Adrenal gland (tissue), 5 donors: ENCODE data around the gene C20orf144.

Source experiments
- CTCF ChIP-seq, 6 experiments: fragments of 450-650 bp in 4 of 6; fragments of 200-600 bp in 2 of 6; sonication (generic) in 1 of 6; IDR thresholded peaks; 1 replicate in 5 of 6; 2 replicates in 1 of 6; pipeline versions ENCODE4 v1.5.1 to v1.8.0; 2016 to 2021; ENCODE audit warnings: antibody characterized with exemption in 6 of 6, mild to moderate bottlenecking in 2 of 6, moderate library complexity in 1 of 6
- POLR2A ChIP-seq, 2 donors: fragments of 450-650 bp; IDR thresholded peaks; one replicate each; pipeline ENCODE4 v1.6.1; 2017; ENCODE audit warnings: antibody characterized with exemption in 2 of 2, mild to moderate bottlenecking in 2 of 2, moderate library complexity in 1 of 2
- donor health status: DM: no; HTN: no; CAD: no.

DNA sequence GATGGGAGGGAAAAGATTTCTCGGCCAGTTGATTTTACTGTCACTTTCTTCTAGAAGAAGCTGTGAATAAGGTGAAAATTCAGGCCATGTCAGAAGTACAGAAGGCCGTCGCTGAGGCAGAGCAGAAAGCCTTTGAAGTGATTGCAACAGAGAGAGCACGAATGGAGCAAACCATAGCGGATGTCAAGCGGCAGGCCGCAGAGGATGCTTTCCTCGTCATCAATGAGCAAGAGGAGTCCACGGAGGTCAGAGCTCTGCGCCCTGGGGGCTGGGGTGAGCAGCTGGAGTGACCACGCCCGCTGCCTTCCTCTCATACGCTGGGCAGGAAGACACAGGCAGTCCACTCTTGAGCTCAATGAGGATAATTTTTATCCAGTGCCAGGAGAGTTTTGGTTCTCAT, 21.8 kb upstream of the C20orf144 start:
- no peak for TF ChIP-seq CTCF (IDR thresholded peaks at IDR 0.05)
- no peak for TF ChIP-seq POLR2A (IDR thresholded peaks at IDR 0.05)
